Glomerular visceral epithelial cell (primary cell): ENCODE data around the gene FSTL4.
"Not testable (repeated sequence)": the region's sequence is repeated elsewhere in the genome, so short reads cannot be mapped to it uniquely, and the experiment has no call there.

Source experiments
- DNase-seq: peaks from one replicate; pipeline ENCODE4 v3.0.0-alpha.2; 2016; ENCODE audit errors: extremely low spot score

The FSTL4 gene

DNA sequence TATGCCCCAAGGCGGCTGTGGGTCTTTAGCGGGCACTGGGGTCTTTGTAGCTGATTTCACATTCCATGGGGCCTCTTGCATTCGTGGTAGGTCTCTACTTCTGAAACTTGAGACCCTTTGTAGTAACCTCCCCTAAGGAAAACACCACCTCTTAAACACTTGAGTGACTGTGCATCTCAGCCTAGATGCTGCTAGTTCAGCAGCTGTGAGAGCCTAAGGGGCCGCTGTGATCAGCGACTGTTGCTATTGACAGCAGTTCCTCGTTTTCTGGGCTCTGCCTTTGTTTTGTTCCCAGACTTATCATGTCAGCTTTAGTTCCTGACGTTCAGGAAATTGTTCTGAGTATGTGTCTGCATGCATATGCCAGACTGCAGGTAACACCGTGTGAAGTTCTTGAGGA lies 389.4 kb downstream of the FSTL4 start:
- no peak for DNase-seq

- DNase-seq: no peak
Measured at GRCh38 chr5:133222521-133222920, 389.8 kb downstream of the FSTL4 start.

- DNase-seq: no peak
Measured at GRCh38 chr5:133222040-133222439, 390.3 kb downstream of the FSTL4 start.

DNA sequence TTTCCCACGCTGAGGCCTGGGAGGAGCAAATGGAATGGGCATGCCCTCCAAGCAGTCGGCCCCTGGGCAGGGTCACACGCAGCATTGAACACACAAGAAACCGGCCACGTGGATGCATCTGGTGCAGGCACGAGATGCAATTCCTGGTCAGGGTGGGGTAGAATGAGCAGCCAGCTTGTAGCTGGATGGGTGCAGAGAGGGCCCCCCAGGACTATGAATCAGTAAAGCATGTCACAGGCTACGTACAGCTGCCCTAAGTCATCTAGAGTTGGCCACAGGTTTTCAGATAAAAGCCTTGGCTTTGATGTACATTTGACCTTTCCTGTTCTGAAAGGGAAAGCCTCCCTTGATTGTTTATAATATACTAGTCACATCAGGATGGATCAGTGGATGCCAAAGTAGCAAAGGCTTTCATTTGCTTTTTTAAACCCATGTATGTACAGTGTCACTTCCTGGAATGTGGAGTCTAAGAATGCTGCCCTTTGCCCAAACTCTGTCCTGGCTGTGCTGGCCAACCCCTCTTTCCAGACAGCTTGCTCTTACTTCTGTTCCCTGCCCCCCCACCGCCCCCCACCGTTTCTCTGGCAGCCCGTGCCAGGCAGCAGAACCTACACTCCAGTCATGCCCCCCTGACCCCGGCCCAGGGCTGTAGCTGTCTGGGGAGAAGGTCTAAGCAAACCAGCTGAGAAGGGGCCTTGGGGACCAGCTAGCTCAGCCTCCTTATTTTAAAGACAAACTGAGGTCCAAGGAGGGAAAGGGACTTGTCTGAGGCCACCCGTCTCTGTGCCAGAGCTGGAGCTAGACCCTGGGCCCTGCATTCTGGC lies 391.3 kb downstream of the FSTL4 start:
- DNase-seq: no peak

- DNase-seq: no peak
Measured at GRCh38 chr5:133219296-133219695, 393.0 kb downstream of the FSTL4 start.

DNA sequence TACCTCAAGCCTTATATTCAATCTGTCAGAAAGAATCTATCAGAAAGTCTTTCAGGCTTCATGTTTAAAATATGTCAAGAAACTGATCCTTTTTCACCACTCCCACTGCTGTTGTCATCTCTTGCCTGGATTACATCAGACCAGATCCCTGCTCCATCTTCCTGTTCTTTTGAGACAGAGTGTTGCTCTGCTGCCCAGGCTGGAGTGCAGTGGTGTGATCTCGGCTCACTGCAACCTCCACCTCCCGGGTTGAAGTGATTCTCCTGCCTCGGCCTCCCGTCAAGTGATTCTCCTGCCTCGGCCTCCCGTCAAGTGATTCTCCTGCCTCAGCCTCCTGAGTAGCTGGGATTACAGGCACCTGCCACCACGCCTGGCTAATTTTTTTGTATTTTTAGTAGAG lies 396.2 kb downstream of the FSTL4 start:
- not testable (repeated sequence) for DNase-seq

- DNase-seq: no peak
Measured at GRCh38 chr5:133214153-133214820, 398.1 kb downstream of the FSTL4 start.

GRCh38 chr5:133205649-133206048 lies 406.7 kb downstream of the FSTL4 start:
- DNase-seq: no peak

DNA sequence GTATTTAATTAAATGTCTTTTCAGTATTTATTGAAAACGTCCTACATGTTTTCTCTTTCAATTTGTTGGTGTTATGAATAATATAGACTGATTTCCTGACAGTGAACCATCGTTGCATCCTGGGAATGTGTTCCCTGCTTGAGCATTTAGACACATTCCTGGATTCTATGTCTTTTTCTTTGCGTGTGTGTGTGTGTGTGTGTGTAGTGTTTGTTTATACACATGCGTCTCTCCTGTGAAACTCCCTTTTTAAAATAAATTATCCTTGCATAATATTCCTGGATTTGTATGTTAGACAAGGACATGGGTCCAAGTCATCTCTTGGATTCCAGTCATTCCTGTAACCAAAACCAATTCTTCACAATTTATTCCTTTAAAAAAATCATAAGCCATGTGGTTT lies 407.1 kb downstream of the FSTL4 start:
- DNase-seq: no peak

- peak; percentile 36 for DNase-seq
Measured at GRCh38 chr5:133203317-133204305, 408.7 kb downstream of the FSTL4 start.

- DNase-seq: no peak
Measured at GRCh38 chr5:133202066-133202665, 410.2 kb downstream of the FSTL4 start.

DNA sequence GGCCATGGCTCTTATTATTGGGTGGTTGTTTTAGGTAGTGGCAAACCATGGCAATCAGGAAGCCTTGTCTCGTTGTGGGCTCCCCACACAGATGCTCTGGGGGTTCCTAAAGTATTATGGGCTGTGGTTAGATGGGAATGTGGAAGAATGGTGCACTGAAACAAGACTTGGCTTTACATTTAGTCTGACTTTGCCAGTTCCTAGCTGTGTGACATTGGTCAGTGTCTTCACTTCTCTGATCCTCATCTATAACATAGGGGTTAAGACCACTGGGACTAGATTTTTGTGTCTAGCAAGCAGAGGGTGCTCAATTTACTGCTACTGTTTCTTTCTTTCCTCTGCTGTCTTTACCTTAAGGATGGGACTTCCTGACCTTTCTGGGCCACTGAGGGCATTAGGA lies 411.0 kb downstream of the FSTL4 start:
- no peak for DNase-seq

- no peak for DNase-seq
Measured at GRCh38 chr5:133200256-133200655, 412.1 kb downstream of the FSTL4 start.

GRCh38 chr5:133199417-133200178 lies 412.7 kb downstream of the FSTL4 start:
- DNase-seq: no peak

DNA sequence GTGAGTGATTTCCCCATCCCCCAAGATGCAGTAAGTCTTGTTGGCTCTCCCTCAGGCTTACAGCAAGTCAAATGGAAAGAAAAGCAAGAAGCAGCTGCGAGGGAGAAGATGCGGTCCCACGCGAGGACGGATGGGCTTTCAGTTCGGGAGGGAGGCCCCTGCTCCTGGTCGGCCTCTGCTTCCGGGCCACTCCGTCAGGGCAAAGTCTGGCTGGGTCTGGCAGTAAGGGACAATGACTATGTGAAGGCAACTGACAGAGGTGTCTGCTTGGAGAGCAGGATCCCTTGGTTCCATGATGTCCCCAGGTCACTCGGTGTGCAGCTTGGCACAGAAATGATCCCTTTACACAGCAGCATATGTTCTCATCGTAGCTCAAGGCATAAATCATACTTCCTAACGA lies 413.8 kb downstream of the FSTL4 start:
- no peak for DNase-seq

DNA sequence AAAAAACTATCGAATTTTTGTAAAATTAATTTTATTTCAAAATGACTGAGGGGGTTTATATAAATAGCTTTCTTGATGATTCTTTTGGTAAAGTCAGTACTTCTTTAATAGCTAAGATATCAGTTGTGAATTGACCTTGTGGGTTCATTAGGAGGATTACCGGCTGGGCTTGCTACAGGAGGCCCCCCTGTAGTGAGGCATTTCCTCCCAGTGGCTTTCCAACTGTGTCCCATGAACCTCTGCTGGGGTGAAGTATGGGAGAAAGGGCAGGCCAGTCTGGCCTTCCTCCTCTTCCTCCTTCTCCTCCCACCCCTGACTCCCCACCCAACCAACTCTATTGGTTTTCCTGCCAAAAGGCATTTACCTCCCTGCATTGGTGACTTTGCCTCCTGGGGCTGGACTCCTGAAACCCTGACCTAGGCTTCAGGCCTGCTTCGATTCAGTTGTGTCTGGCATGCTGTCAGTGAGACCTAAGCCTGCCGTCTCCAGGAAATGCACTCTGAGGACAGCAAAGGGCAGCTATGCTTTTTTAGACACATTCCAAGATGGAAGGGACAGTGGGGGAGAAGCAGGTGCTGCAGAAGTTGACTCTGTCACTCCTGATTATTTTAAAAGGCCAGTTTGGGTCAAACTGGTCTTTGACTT lies 415.8 kb downstream of the FSTL4 start:
- DNase-seq: no peak

- no peak for DNase-seq
Measured at GRCh38 chr5:133195250-133195649, 417.1 kb downstream of the FSTL4 start.

DNA sequence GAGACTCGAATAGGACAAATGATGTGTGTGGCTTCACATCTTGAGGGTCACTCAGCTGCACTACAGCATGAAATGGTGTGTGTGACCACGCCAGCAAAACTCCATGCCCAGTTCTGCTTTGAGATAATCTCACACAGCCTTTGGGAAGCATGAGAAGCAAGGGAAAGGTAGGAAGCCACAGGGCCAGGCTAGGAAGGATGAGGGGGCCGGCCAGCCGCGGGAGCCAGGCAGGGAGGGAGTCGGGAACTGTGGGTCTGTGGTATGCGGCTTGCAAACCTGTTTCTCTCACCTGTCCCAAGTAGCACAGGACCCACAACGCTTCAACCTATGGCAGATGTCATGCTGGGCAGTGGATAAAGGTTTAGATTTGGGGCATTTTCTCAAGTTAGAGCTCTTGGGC lies 418.5 kb downstream of the FSTL4 start:
- DNase-seq: no peak

DNA sequence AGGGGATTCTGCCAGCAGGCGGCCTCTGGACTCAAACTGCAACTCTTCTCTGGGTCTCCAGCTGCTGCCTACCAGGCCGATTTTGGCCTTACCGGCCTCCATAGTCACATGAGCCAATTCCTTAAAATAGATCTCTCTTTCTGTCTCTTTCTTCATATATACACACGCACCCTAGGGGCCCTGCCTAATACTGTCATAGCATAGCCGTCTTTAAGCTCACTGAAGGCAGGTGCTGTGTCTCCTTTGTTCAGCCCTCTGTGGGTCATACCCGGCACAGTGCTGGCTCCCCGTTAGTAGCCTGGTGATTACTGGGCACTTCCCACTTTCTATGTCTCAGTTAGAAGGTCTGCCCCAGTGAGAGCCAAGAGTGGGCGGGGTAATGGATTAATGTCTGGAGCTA lies 419.6 kb downstream of the FSTL4 start:
- no peak for DNase-seq

- DNase-seq: no peak
Measured at GRCh38 chr5:133189881-133190280, 422.5 kb downstream of the FSTL4 start.
